HG02642 (cell line): ENCODE measurements around the gene TXLNA.

Experiments used
- ATAC-seq: cut with Tn5 transposase; IDR thresholded peaks from one replicate; pipeline ENCODE4 v1.9.1; 2021; ENCODE audit warnings: mild to moderate bottlenecking; ENCODE audit not compliant: unreplicated experiment, poor library complexity

Gene TXLNA

DNA sequence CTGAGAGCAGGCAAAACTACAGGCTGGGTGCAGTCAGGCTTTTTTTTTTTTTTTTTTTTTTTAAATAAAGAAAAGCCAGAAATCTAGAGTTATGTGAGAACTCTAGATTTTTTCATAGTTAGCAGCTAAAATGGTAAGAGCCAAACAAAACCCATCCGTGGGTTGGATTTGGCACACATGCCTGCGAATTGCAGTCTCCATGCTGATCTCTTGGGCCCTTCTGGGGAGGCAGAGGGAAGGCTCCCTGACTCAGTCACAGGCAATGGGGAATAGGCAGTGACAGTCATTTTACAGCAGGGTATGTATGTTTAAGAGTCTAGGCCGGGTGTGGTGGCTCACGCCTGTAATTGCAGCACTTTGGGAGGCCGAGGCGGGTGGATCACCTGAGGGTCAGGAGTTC, 2.6 kb downstream of the TXLNA start:
- no peak for ATAC-seq

DNA sequence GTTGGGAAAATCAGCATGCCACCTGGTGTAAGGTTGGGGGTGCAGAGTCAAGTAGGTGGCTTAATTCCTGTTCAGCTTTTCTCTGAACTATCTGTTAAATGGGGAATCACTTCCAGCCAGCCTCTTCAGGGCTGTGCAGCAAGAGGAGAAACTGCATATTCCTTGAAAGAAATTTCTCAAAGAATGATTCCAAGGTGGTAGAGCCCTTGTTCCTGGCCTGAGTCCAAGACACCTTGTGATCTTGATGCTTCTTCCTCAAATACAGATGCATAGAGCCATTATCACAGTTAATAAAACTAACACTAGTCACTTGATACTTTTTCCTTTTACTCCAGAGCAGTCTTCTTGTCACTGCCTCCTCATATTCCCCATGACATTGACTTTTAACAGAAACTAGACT, 5.2 kb downstream of the TXLNA start:
- no peak for ATAC-seq

DNA sequence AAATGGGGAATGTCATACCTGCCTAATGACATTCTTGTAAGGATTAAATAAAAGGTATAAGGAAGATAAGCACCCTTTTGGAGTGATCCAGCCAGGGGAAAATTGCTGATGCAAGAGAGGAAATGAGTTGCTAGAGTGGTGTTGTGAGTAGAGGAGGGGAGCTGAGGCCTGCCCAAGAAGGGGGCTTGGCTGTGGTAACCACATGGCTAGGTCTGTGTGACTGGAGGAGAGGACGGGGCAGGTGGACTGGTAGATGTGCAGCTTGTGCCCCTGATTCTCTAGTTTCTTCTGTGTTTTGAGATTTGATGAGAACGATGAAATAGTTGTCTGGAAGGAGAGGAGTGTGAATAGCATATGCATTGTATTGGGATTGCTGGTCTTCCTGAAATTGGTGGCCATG, 6.6 kb downstream of the TXLNA start:
- ATAC-seq = no peak

DNA sequence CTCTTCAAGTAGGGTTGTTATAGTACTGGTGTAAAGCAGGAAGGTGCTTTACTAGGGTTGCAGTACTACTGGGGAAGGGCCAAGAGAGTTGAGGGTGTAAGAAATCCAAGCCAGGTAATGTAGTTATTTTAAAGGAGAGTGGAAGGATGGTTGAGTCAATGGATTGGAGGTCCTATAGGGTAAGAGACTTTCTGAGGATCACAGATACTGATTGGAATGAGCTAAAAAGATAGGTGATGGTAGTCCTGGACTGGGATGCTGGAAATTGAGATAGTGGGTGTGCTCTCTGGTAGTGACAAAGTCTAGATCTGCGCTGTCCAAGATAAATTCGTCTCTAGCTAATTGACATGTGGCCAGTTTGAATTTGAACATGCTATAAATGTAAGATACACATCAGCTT, 7.0 kb downstream of the TXLNA start:
- ATAC-seq = no peak

DNA sequence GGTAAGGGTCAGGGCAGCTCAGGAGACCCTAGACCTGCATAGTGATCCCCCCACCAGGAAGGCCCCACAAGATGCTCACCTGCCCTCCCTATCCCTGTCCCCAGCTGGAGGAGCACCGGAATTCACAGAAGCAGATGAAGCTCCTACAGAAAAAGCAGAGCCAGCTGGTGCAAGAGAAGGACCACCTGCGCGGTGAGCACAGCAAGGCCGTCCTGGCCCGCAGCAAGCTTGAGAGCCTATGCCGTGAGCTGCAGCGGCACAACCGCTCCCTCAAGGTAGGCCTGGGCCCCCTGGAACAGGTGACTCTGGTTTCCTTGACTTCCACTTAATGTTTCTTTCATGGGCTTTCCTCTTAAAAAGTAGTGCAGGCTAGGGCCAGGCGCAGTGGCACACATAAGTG, 8.4 kb downstream of the TXLNA start:
- no peak for ATAC-seq

DNA sequence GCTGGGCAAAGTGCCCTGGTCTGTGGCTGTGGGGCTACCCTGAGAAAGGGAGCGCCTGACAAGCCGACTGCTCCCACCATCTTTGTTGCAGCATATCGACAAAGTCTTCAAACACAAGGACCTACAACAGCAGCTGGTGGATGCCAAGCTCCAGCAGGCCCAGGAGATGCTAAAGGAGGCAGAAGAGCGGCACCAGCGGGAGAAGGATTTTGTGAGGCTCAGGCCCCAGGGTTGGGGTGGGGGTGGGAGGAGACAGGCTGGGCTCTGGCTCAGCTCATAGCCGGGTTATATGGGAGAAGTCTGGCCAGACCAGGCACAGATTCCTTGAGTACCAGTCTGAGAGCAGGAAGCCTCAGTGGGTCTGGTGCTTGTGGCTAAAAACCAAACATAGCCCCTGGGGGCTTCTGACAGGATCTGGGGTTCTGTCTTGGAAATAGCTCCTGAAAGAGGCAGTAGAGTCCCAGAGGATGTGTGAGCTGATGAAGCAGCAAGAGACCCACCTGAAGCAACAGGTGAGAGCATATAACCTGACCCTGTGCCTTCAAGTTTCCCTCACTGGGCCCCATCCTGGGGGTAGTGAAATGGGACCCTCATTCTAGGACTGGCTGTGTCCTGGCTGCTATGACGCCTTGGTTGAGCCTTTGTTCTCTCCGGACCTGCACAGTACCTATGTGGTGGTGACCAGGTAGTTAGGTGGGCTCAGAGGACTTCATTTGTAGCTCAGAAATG, 12.9 kb downstream of the TXLNA start:
- ATAC-seq = no peak

DNA sequence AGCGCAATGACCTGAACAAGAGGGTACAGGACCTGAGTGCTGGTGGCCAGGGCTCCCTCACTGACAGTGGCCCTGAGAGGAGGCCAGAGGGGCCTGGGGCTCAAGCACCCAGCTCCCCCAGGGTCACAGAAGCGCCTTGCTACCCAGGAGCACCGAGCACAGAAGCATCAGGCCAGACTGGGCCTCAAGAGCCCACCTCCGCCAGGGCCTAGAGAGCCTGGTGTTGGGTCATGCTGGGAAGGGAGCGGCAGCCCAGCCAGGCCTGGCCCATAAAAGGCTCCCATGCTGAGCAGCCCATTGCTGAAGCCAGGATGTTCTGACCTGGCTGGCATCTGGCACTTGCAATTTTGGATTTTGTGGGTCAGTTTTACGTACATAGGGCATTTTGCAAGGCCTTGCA, 15.5 kb downstream of the TXLNA start:
- no peak for ATAC-seq

DNA sequence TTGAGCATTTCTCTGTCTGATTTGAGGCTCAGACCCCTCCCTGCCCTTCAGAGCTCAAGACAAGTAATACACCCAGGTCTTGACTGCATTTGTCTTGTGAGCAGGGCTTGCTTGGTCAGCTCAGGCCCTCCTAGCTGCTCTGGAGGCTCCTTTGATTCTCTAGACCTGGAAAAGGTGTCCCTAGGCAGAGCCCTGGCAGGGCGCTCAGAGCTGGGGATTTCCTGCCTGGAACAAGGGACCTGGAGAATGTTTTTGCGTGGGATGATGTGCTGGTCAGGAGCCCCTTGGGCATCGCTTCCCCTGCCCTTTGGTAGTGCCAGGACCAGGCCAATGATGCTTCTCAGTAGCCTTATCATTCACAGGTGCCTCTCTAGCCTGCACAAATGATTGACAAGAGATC, 16.1 kb downstream of the TXLNA start:
- ATAC-seq = no peak

DNA sequence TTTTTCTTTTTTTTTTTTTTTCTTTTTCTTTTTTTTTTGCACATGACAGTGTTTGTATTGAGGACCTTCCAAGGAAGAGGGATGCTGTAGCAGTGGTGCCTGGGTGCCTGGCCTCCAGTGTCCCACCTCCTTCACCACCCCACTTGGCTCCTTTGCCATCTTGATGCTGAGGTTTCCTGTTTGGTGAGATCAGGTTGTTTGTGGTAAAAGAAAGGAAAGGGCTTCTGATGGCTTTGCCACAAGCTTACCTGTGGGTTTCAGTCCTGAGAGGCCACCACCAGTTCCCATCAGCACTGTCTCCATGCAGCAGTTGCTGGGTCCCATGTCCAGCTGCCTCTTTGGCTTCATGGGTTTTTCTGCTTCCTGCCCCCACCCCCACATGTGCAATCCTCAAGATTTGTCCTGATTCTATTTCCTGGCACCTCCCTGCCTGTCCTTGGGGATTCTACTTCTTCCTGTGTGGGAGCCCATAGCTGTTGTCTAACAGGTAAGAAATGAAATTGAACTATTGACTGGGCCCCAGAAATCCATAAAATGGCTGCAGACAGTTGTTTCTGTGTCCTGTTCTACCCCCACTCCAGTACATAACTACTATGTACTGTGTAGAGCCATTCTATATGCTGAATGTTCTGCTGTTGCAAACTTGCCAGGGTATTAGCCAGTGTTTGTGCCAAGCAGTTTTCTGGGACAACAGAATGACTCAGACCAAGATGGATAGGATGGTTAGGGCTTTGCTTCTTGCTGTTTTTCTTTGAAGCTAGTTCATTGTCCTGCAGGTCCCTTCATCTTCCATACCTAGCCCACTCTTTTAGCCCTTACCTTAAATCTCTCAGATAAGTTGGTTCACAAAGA, 16.7 kb downstream of the TXLNA start:
- ATAC-seq = no peak

DNA sequence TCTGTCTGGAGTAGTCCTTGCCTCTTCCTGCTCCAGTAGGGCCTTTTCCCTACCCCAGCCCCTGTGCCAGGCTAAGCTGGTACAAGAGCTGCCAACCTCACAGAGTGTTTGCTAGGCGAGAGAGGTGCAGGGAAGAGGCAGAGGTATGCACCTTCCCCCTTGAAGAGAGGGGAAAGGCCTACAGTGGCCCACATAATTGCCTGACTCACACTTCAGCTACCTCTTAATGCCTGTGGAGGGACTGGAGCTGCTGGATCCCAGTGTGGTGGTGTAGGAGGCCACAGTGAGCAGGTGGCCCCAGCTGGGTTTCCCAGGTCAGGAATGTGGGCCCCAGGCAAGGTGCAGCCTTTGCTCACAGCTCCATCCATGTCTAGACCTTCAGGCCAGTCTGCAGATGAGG, 17.6 kb downstream of the TXLNA start:
- ATAC-seq = no peak

DNA sequence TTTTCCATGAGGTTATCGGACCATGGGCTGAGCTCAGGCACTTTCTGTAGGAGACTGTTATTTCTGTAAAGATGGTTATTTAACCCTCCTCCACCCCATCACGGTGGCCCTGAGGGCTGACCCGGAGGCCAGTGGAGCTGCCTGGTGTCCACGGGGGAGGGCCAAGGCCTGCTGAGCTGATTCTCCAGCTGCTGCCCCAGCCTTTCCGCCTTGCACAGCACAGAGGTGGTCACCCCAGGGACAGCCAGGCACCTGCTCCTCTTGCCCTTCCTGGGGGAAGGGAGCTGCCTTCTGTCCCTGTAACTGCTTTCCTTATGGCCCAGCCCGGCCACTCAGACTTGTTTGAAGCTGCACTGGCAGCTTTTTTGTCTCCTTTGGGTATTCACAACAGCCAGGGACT, 18.4 kb downstream of the TXLNA start:
- no peak for ATAC-seq

DNA sequence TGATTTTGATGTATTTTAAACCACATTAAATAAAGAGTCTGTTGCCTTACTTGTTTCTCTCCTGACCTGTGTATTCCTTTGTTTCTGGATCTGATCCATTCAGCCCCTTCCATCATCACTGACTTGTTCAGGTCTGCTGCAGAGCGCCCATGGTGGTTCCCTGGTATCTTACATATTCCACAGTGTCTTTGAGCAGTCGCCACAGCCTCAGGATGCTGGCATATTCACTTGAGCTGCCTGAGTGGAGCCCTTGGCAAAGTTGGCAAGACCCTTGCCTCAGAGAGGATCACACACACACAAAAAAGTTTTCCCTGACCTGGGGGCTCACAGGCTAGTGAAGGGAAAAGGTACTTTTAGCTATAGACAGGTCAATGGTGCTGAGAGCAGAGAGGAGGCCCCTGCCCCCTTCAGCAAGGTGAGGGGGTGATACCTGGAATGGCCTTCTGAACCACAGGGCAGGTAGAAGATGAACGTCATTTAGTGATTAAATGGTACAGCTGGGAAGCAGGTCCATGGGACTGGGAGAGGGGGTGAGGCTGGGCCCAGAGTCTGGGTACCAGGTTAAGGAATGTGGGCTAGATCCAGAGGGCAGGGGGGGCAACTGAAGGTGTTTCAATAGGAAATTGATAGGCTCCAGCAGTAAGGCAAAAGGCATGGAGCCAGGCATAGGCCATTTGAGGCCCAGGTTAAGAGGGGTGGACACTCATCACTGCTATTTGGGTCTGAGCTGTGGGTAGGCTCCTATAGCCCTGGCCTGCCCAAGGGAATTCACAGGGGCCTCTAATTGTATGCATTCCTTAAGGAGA, 19.0 kb downstream of the TXLNA start:
- ATAC-seq = no peak

DNA sequence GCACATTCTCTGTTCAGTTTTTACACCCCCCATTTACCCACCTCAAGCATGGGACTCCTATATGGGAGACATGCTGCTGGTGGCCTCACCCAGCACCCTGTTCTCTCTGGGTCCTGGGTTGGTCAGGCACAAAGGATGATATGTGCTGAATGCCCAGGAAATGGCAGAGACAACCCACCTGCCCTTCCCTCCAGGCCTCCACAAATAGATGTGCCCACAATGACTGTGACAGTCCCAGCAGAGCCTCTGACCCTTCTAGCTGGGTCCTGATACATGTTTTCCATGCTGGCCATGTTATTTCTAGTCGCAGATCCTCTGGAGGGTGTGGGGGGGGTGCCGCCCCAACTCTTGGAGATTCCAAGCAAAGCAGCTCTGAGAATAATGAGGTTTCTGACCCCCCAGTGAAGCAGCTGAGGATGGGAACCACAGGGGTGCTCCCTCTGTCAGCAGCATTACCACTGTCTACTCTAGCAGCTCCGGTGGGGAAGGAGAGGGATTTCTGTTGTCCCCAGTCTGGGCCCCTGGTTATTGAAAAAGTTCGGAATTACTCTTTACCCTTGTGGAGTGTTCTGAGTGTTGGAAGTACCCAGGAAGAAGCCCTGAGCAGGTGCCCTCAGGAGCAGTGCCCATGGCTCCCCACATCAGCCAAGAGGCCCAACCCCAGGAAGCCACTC, 19.7 kb downstream of the TXLNA start:
- ATAC-seq = no peak

DNA sequence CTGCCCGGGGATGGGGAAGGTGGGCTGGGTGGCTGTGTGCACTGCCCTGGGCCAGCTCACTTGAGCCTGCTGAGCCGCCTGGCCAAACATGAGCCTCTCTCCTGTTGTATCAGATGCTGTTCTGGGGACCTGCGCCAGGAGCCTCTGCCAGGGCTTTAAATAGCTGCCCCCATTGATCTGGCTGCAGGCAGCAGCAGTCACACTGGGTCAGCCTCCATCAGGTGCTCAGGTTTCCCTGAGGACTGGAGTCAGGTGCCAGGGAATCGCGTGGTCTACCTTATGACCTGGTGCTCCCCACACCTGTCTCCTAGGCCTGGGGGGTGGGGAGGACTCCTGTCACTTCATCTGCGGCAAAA, 20.2 kb downstream of the TXLNA start:
- no peak for ATAC-seq

DNA sequence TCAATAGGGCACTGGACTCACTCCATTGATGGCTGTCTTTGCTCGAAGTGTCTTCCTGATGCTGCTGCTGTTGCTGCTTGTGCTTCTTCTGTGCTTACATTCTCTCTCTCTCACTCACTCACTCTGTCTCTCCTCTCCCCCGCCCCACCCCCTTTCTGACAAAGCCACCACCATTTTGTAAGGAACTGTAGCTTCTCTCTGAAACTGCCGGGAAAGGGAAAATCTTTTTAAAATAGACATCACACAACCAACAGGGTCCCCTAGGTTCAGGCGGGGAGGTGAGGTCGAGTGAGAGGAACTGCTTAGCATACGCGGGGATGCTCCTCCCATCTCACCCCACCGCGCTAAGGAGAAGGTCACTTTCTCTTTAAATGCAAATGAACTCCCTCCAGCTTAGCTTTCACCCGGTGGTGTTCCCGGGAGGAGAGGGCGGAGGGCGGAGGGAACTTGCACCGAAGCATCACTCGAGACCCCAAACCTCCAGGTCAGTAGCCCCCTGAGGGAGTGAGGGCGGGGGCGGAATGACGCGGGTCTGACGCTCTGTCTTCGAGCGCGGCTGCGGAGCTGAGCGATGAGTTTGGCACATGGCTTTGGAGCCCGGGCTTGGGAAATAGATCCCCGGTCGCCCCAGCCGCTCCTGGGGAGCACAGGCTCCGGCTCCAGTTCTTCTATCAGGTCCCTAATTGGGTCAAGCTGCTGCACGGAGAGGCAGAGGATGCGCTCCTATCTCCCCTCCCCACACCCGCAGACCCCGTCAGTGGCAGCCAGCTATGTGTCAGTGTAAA, 20.9 kb downstream of the TXLNA start, which contains the start of gene CCDC28B:
TSS of gene CCDC28B (plus strand) at position 370 of the 785 bp plus-strand sequence. CDS start 1,341 bp downstream, outside the sequence.
- ATAC-seq = peak; percentile 22

DNA sequence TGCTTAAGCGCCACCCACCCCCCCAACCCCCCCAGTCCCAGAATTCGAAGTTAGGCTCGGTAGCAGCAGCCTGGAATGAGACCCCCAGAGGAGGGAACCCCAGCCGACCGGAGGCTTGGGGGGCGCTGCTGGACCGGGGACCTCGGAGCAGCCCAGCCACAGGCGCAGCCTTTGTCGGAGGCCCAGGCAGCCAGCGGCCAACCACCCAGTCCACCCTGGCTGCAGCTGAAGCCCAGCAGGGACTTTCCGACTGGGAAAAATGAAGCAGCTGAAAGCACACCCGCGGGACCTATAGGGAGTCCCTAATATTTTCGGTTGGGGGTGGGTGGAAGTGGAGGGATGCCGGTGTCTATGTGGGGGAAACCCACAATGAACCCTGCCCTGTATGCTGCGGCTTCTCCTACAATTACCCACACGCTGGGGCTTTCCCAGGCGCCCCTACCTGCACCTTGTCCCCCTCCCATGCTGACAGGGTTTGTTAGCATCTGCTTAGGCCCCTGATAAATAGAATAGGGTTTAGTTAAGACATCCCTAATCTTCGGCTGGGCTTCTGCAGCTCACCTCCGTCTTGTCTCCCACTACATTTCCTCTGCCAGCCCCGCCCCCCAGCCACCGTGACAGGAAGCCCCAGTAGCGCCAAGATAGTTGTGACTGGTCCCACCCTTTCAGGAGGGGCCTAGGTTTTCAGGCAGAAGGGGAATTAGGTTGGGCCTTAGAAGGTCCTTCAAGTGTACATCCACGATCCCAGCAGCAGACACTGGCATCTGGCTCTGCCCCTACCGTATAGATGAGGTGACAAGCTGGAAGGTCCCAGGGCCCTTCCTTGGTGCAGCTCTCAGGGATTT, 21.8 kb downstream of the TXLNA start:
- ATAC-seq = peak; percentile 34

DNA sequence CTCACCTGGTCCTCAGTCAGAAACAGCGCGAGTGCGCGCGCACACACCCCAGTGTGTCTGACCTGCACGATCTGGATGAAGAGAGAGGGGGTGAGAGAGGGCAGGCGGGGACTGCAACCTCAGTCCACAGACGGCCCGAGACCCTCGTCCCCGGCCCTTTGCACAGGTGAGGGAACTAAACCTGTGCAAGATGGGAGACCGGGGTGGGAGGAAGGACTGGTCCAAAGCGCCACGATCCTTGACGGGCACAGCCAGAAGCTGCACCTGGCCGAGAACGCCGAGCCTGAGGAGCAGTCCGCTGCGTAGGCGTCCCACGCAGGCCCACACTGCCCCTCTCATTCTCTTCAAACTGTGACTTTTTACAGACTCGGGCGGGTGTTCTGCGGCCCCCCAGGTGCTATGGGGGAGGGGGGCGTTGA, 25.5 kb downstream of the TXLNA start:
- no peak for ATAC-seq

DNA sequence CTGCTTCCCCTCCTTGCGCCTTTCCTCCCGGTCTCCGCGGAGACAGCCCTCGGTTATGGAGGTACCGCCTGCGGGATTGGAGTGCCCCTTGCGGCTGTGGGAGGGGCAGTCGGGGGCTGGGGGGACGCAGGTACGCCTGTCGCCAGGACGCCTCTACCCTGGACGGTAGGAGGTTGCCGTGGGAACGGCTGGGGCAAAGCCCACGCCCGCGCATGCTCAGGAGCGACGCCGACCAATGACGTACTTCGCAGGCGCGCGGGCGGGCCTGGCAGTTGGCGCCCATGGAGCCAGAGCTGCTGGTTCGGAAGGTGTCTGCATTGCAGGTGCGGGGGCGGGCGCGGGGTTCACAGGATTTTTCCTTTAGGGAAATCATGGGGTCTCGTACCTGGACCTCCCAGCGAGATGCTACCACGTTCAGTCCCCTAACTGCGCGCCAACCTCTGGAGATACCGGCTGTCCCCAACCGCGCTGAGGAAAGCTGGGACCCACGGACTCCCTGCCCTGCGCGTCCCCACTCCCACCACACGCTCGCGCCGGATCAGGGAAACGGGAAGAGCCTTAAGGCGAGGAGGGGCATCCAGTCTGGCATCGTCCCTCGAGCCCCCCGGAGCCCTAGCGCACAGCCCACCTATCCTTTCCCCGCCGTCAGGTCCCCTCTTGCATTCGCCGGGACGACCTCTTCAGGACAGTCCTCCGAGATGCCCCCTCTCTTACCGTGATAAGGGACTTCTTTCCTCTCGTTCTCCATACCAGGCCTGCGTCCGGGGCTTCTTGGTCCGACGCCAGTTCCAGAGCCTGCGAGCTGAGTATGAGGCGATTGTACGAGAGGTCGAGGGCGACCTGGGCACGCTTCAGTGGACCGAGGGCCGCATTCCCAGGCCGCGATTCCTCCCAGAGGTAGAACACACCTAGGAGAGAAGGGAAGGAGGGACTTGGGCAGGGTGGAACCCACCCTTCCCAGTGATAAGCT, 26.2 kb downstream of the TXLNA start, which contains the start of gene IQCC:
TSS of gene IQCC (plus strand) at position 271 of the 970 bp plus-strand sequence. CDS start at position 282, 11 bp downstream.
- ATAC-seq = peak; percentile 59
